EL (cell line): ENCODE results near the gene NRDE2.
A peak's percentile ranks its signal among the peaks of the same experiment; 100 is the strongest.
"Not testable (repeated sequence)": the region's sequence is repeated elsewhere in the genome, so short reads cannot be mapped to it uniquely, and the experiment has no call there.

ENCODE experiments used
- DNase-seq: peaks from one replicate; pipeline ENCODE4 v3.0.0-alpha.2; 2016

NRDE2 gene

DNA sequence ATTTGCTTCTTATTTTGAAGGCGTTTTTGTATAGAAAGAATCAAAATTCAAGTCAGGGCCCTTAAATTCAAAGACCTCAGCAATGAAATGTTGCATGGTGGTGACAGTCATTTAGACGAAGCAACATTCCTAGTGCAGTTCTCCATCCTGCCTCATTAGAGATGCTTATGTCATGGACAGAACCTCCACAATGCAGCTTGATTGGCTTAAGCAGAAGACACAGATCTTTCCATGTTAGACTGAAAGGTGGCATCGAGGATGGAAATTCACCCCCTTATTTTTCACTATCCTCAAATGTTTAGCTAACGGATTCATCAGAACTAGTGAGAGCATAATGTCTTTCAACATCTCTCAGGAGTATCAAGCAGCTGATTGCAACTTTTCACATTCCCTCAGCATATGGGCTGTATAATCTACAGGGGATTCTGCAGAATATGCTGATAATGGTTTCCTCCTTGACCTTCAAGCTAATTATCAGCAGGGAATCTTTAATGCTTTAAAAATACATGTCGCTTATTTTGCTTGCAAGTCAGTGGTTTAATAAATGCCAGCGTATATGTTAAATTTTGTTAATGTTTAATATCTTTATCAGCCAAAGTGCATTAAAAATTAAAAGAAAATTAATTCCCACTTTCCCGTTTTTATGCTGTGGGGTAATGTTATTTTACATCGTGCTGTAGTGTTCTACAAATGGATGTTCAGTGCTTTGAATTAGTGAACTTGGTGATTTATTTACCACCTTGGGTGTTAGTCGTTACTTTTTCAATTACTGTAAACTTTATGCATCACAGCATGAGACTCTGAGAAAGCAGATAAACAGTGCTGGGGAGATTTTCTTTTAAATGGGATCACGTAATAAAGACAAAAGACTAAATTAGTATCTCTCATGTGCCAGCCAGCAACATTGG is 12.8 kb upstream of the NRDE2 start:
- no peak for DNase-seq

DNA sequence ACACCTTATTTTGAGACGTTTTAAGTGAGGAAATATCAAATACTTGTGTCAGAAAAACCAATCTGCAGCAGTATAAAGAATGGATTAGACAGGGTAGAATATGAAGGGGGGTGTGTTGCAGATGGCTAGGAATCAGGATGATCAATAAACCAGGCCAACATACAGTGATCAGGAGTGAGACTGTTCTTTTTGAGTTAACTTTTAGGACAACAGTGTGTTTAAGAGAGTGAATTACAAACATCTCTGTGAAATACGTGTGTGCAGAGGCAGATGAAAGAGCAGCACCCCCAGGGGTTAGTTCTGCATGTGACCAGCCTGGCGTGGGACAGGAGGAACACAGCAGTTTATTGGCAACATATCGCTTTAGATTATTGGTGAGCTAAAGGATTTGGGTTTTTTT is 10.6 kb upstream of the NRDE2 start:
- no peak for DNase-seq

DNA sequence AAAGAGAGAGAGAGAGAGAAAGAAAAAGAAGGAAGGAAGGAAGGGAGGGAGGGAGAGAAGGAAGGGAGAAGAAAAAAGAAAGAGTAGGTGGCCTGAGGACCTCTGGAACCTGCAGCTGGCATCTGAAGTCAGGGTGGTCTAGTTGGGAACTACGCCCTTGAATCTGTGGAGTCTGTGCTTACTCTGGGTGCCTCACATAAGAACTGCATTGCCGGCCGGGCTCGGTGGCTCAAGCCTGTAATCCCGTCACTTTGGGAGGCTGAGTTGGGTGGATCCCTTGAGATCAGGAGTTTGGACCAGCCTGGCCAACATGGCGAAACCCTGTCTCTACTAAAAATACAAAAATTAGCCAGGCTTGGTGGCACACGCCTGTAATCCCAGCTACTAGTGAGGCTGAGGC is 10.0 kb upstream of the NRDE2 start:
- DNase-seq: no peak

DNA sequence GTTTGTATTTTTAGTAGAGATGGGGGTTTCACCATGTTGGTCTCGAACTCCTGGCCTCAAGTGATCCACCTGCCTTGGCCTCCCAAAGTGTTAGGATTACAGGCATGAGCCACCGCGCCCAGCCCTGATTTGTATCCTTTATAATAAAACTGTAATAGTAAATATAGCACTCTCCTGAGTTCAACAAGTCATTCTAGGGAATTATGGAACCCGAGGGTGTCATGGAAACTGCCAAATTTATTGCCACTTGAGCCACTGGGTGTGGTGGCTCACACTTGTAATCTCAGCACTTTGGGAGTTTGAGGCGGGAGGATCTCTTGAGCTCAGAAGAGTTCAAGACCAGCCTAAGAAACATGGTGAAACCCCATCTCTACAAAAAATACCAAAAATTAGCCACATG is 9.5 kb upstream of the NRDE2 start:
- DNase-seq: not testable (repeated sequence)

DNA sequence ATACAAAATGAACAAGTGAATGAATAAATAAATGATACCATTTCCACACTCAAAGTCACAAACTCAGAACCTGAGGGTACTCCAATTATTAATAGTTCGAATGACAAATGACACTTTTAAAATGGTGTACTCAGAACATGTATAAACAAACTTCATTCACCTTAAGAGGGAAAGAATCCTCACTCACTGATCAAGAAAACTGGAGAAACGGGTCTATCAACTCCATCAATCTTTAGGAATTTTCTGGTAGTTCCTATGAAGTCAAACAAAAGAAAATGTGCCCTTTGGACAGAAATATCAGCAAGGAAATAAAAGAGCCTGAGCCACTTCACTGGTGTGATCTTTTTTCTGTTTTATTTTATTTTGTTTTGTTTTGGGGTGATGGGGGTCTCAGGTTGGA is 5.2 kb upstream of the NRDE2 start:
- no peak for DNase-seq

DNA sequence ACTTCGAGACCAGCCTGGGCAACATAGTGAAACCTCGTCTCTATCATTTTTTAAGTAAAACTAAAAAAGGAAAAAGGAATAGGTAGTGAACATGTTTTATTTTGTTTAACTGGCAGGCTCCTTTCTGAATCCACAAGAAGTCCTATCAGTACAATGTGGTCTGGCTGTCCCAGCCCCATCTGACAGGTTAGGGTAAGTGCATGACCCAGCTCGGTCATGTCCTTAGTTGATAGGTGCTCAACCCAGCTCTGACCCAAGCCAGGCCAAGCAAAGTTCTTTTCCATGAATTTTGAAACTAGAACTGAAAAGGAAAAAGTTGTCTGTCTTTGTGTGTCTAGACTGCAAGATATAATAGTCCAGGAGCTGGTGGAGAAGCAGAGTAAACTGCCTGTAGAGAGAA is 4.7 kb upstream of the NRDE2 start:
- DNase-seq: no peak

DNA sequence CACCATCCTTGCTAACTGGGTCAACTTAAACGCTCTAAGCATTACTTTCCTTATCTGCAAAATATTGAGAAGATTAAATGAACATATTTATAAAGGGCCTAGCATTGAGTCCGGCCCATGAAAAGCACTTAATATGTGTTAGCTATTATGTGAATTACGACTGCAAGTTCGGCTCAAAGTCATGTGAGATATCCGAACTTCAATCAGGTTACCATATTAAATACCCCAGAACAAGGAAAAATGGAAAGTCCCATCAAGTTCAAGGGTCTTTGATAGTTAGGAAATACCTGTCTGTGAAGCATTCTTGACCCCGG is 487 bp upstream of the NRDE2 start:
- DNase-seq: no peak

DNA sequence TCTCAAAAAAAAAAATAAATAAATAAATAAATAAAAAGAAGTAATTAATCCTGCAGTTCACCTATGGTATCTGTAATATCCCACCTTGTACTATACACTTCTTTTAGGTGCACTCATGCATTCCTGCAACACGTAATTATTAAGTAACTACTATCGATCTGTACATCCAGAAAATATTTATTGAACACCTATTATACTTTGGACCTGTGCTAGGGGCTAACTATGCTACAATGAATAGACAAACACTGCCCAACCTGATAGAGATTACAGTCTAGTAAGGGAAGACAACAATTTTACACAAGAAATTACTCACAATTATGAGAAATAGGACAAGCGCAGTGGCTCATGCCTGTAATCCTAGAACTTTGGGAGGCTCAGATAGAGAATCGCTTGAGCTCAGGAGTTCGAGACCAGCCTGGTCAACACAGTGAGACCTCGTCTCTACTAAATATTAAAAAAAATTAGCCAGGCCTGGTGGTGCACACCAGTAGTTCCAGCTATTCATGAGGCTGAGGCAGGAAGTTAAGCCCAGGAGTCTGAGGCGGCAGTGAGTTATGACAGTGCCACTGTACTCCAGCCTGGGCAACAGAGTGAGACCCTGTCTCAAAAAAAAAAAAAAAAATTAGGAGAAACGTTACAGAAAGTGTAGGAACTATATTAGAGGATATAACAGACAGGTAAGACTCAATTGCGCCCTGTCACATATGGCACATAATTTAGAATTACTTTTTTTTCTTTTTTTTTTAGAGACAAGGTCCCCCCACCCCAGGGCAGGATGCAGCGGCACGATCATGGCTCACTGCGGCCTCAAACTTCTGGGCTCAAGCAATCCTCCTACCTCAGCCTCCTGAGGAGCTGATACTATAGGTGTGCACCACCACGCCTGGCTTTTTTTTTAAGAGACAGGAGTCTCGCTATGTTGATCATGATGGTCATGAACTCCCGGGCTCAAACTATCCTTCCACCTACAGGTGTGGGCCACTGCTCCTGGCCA is 1.2 kb downstream of the NRDE2 start:
- DNase-seq: no peak

DNA sequence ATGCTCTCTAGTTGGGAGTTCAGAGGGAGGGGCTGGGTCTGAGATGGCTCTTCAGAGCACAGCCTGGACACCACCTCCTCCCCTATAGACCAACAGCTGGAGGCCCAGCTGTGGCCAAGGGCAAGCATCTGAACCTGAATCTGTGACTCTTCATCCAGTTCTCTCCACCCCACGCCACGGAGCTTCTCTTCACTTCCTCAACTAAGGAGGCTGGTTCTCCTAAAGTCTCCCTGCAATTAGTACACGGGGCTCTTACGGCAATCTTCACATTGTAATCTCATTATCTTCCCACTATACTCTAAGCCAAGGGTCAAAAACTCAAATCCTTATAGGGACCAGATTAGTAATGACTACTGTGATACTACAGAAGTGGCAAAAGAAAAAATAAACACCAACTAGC is 9.8 kb downstream of the NRDE2 start:
- DNase-seq: no peak

DNA sequence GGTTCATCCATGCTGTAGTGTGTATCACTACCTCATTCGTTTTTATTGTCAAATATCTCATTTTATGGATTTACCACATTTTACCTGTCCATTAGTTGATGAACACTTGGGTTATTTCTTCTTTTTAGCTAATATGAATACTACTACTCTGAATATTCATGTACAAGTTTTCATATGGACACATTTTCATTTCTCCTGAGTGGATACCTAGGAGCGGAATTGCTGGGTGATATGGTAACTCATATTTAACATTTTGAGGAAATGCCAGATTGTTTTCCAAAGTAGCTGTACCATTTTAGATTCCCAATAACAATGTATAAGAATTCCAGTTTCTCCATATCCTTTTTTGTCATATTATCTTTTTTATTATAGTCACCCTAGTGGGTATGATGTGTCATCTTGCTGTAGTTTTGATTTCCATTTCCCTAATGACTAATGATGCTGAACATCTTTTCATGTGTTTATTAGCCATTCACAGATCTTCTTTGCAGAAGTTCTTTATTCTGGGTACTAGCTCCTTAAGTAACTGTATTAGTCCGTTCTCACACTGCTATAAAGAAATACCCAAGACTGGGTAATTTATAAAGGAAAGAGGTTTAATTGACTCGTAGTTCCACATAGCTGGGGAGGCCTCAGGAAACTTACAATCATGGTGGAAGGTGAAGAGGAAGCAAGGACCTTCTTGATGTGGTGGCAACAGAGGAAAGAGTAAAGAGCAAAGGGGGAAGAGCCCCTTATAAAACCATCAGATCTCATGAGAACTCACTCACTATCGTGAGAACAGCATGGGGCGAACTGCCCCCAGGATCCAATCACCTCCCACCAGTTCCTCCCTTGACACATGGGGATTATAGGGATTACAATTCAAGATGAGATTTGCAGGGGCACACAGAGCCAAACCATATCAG is 11.9 kb downstream of the NRDE2 start:
- DNase-seq: no peak

DNA sequence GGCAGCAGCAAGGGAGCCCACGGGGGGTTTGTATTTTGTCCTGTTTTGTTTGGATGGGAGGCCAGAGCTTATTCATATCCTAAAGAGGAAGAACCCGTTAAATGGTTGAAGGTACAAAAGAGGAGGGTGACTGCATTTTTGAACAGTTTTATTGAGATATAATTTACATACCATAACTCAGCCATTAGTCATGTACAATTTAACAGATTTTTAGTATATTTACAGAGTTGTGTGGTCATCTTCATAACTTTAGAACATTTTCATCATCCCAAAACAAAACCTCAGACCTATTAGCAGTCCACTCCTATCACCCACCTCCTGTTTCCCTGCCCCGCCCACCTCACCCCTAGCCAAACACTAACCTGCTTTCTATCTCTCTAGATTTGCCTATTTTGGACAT is 12.6 kb downstream of the NRDE2 start:
- peak; percentile 62 for DNase-seq

DNA sequence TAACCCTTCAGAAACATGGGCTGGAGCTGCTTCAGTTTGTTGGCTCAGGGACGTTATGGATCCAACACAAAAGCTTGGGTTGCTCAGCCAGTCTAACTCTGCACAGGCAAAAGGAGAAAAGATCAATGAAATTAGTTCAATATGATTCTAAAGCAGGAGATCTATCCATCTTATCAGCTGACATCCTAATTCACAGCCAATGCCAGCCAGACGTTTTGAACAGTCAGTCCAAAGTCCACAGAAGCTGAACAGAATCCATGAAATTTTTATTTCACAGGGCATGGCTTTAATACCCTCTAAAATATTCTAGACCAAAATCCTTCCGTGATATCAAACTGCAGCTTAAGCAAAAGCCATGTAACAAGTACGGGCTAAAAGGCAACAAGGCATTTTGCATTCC is 13.7 kb downstream of the NRDE2 start:
- DNase-seq: no peak

DNA sequence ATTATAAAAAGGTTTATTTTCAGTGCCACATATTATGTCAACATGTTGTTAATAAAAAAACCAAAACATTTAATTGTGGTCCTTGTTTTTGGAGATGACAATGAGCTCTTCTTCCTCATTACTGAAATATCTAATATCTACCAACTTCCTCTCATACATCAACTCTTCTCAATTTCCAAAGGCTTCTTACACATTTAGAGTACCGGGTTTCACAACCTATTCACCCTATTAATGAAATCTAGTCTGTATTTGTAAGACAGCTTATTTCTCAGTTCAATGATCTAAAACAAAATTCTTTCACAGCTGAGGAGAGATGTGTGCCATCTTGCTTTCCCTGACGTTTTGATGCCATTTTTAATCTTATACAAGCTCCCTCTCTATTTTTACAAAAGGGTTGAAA is 14.5 kb downstream of the NRDE2 start:
- no peak for DNase-seq

DNA sequence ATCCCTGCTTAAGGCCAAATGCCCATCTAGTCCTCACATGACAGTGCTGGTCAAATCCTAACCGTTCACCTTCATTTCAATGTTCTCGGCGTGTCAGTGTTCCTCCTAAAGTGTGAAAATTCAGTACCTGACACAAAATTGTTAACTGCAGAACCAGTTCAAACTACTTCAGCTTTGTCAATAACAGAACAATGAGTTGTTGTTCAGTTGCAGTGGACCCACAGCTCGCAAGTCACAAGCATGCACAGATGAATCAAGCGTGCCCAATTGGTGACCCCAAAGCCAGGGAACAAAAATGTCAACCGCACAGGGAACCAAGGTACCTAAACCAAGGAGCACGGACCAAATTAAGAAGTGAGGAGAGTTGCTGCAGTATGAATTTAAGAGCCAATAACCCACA is 23.2 kb downstream of the NRDE2 start:
- DNase-seq: no peak

DNA sequence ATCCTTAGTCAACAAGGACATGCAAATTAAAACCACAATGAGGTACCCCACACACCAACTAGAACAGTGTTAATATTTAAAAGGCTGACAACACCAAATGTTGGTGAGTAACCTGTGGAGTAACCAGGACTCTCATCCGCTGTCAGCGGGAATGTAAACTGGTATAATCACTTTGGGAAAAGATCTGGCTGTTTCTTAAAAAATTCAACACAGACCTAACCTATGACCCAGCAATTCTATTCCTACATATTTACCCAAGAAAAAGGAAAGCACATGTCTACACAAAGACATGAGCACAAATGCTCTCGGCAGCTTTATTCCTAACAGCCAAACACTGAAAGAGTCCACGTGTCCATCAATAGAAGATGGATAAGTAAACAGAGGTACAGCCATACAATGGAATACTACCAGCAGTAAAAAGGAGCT is 26.6 kb downstream of the NRDE2 start:
- DNase-seq: no peak

DNA sequence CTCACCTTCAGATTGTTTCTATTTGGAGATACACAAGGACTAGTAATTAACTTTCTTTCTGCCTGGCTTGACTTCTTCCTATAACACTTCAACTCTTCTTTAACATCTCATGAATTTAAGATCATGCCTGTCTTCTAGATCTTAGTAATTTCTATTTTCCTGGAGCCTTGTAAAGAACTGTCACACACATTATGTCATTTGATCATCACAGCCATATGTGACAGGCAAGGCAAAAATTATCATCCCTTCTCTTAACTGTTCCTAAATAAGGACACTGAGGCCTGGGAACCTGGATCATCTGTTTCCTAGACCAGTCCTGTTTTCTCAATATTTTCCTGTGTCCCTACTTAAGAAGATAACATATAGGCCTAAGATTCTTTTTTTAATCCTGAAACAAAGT is 27.2 kb downstream of the NRDE2 start:
- DNase-seq: no peak

DNA sequence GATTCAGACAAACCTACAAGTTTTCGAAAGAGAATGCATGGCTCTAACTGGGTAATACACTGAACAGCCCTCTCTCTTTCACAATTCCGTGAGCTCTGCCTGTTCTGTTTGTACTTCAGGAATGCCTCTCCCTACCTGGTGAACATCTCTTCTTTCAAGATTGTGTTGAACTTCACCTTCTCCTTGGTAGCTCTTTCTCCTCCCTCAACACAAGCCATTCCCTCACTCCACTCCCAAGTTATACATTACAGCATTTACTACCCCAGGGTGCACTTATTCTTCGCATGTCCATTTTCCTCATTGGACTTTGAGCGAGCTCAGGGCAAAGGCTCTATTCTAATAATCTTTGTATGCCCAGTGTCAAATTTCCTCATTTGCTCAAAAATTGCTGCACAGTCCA is 28.3 kb downstream of the NRDE2 start:
- no peak for DNase-seq

DNA sequence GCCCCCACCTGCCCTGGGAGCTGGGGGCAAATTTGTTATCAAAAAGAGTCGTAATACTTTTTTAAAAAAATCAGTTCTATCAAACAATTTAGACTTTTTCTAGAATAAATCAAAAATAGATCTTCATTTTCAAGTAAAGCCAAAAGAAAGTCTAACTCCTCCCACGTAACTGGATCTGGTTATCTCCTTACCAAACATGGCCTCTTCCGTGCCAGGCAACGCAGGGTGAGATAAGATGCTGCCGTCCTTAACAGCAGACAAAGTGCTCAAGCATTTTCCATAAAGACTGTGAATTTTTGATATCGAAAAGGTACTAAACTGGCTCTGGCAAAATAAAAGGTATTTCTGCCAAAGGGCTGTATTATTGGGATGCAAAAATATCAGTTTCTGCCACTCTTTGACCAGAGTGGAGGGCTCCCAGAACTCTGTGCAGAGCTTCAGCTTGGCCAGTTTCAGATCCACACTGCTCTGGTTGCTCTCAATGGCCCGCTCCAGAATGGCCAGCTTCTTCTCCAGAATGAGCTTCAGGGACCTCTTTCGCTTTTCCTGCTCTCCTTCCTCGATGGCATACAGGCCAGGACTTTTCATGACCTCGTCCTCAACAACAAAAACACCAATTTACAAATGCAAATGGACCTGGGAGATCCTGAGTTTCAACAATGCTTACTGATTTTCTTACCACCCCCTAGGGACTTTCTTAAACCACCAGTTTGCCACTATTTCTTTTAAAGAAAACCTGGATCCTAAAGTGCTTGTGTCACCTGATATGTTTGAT is 29.0 kb downstream of the NRDE2 start:
- DNase-seq: no peak

DNA sequence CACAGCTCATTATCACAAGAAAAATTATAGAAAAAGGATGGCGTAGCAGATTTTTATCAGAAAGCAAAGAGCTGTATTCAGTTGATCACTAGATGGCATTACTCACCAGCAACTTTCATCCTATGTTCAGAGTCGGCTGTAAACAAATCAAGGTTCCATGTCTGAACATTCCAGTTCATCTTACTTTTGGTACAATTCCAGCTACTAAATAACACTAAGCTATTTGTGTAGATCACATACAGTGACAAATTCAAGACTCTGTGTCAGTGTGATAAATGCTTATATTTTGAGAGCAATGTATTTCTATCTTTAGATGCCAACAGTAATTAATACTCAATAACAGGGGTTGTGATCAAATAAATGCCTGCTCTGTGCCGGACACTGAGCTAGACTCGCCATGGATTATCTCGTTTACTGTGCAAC is 30.1 kb downstream of the NRDE2 start:
- DNase-seq: peak; percentile 50

DNA sequence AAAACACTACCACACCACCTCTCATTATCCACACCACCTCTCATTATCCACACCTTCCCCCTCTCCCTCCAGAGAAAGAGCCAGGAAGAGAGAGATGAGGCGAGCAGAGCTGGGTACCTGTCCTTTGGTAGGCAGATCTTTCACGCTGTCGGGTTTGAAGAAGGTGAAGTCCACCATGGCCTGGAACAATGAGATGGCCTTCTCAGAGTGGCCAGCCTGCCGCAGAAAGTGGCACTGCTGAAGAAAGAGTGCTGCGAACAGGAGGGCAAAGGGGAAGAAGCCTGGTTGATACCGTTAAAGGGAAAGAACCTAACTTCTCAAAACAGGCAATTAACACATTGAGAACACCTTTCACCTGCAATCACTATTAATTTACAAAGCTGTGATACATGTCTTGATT is 30.6 kb downstream of the NRDE2 start:
- DNase-seq: no peak

DNA sequence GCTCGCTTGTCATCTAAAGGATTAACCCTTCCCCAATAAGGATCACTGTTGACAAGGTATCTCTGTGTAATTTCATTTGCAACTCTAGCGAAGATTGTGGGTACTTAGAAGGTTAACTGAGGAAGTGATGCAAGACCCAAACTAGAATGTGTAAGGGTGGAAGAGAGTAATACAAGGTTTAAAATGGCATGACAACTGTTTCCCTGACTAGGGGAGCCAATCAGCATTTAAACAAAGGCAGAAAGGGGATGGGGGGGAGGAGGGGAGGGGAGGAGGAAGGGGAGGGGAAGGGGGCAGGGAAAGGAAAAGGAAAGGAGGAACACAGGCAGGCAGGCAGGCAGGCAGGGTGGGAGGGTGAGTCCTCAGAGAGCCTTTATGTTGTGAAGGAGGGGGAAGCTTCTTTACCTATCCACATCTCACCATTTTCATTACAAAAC is 31.1 kb downstream of the NRDE2 start:
- no peak for DNase-seq

DNA sequence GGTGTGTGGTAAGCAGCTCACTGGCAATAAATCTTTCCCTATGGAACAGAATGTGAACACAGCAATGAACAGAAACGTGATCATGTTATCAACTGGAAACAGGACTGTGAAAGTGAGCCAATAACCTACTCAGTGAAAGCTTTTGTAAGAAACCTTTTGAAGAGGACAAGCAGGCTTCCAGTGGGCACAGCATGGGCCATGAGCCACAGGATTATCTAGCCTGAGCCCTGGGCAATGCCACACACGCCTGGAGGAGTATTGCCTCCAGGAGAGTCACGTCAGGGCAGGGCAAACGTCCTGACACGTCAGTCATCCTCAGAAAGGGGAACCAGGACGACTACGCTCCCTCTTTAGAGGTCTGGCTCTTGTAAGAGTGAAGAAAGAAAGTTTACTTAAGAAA is 32.3 kb downstream of the NRDE2 start:
- no peak for DNase-seq
